Panc1 (cell line): ENCODE data around the gene KIAA2012. TPM values are rescaled to one million over a fixed set of nuclear protein-coding genes. Genes with fewer than 3 reads are reported as not detected.

Experiments used
- ATAC-seq: fragments of 200-7000 bp; cut with Tn5 transposase; 2 replicates; pipeline ENCODE4 v1.9.1; 2020; ENCODE audit warnings: mild to moderate bottlenecking, moderate library complexity
- BruUV-seq: library from RNA; stranded (reverse); fragments of 400-500 nt; replicated peaks from 2 replicates; lab custom pipeline; 2021; lab: Mats Ljungman, UMichigan
- CTCF ChIA-PET: fragments of 300-600 bp; sonication (Branson Sonifier 250); formaldehyde crosslinking; loops from one replicate; lab custom pipeline; 2022; ENCODE audit warnings: antibody characterized with exemption; lab: Charles Lee
- POLR2A ChIA-PET: fragments of 300-600 bp; sonication (Branson Sonifier 250); formaldehyde crosslinking; loops from one replicate; lab custom pipeline; 2022; ENCODE audit warnings: antibody characterized with exemption; lab: Charles Lee
- DNase-seq: peaks from one replicate; pipeline ENCODE4 v3.0.0-alpha.2; 2010; ENCODE audit warnings: low read depth, low spot score
- H3K27ac ChIP-seq: 2 replicates; pipeline ENCODE4 v1.5.1; 2011; ENCODE audit warnings: mild to moderate bottlenecking, low read length, inconsistent platforms
- H3K27me3 ChIP-seq: fragments of 200-500 bp; sonication (Bioruptor generic); 2 replicates; pipeline ENCODE4 v1.6.0; 2014; ENCODE audit warnings: low read length, inconsistent platforms; ENCODE audit not compliant: control insufficient read depth, insufficient read depth
- H3K36me3 ChIP-seq: fragments of 200-500 bp; sonication (Bioruptor generic); 2 replicates; pipeline ENCODE4 v1.5.1; 2014; ENCODE audit warnings: inconsistent platforms, mild to moderate bottlenecking, low read length, moderate library complexity; ENCODE audit not compliant: control insufficient read depth, insufficient read depth
- H3K4me1 ChIP-seq: 2 replicates; pipeline ENCODE4 v1.5.1; 2011; ENCODE audit warnings: inconsistent platforms, mild to moderate bottlenecking, low read length, moderate library complexity; ENCODE audit not compliant: control insufficient read depth, insufficient read depth
- H3K4me3 ChIP-seq, 2 experiments: 2 replicates each; pipeline ENCODE4 v1.5.1; 2011 to 2012; ENCODE audit warnings: low read depth in 2 of 2, low read length in 2 of 2, mild to moderate bottlenecking in 2 of 2, inconsistent platforms in 1 of 2, moderate library complexity in 1 of 2
- H3K9me3 ChIP-seq: fragments of 200-500 bp; sonication (Bioruptor generic); 2 replicates; pipeline ENCODE4 v1.5.1; 2014; ENCODE audit warnings: low read depth, mild to moderate bottlenecking, inconsistent platforms, low read length, moderate library complexity; ENCODE audit not compliant: control insufficient read depth, insufficient read depth
- CTCF ChIP-seq: fragments of 450-650 bp; IDR thresholded peaks from 2 replicates; pipeline ENCODE4 v1.5.1; 2017; ENCODE audit warnings: mild to moderate bottlenecking
- POLR2AphosphoS5 ChIP-seq: IDR thresholded peaks from 2 replicates; pipeline ENCODE4 v1.6.1; 2012; ENCODE audit warnings: mild to moderate bottlenecking, low read depth, low read length, moderate library complexity
- REST ChIP-seq, 2 experiments: IDR thresholded peaks; 2 replicates each; pipeline ENCODE4 v1.6.1; 2011 to 2012; ENCODE audit warnings: low read depth in 2 of 2, control low read depth in 1 of 2, low read length in 1 of 2, mild to moderate bottlenecking in 1 of 2, moderate library complexity in 1 of 2; ENCODE audit not compliant: insufficient read depth in 1 of 2
- SIN3A ChIP-seq: IDR thresholded peaks from 2 replicates; pipeline ENCODE4 v1.6.1; 2012; ENCODE audit warnings: low read depth, mild to moderate bottlenecking, low read length, moderate library complexity, borderline replicate concordance; ENCODE audit not compliant: insufficient read depth
- TCF7L2 ChIP-seq: IDR thresholded peaks from 2 replicates; pipeline ENCODE4 v1.6.1; 2011; ENCODE audit warnings: mild to moderate bottlenecking, low read depth, low read length, inconsistent platforms
- in situ Hi-C: cut with HindIII; loops from 2 replicates; pipeline ENCODE4 v1.10.0; 2016; ENCODE audit warnings: low sequenced_read_pairs, low pct_unique_long_range_greater_than_20kb
- intact Hi-C: fragments of 100-400 bp; cut with micrococcal nuclease; formaldehyde crosslinking; loops from one replicate; pipeline ENCODE4 v1.10.0; 2022; ENCODE audit not compliant: unreplicated experiment
- total RNA-seq: library from RNA; stranded (reverse); gene quantifications from one replicate; pipeline ENCODE4 v1.2.1, GENCODE V29; 2021; ENCODE audit not compliant: unreplicated experiment

Gene KIAA2012
- total RNA-seq, 1 experiment from 2014 or later, result not detected

- intact Hi-C loops, result no loop called here
- no peaks in the 10 kb centered on the region for H3K27me3 ChIP-seq
- no TSS peak for BruUV-seq
- no peak overlapping the region for H3K4me3 ChIP-seq
- H3K27ac ChIP-seq, result no peak overlapping the region
- H3K36me3 ChIP-seq, result no peaks in the 10 kb centered on the region
- in situ Hi-C loops, result no loop called here
- peaks cover 4% of the 10 kb centered on the region; the same call in 1 of the 2 replicates for H3K4me1 ChIP-seq
- ATAC-seq (no peak), DNase-seq (no peak)
- TF ChIP-seq REST (IDR thresholded peaks at IDR 0.05; ENCODE audit: insufficient read depth in 1 of 2, low read depth in 2 of 2, low read length in 1 of 2), result no peak
- no peak for TF ChIP-seq CTCF
- H3K9me3 ChIP-seq, result no peaks in the 10 kb centered on the region
- CTCF ChIA-PET, result no interaction called here
- POLR2A ChIA-PET, result no interaction called here
Observed at GRCh38 chr2:202133200-202133908, 60.3 kb downstream of the KIAA2012 start.

- Histone ChIP-seq H3K36me3 (no peaks in the 10 kb centered on the region), H3K9me3 (no peaks in the 10 kb centered on the region), H3K4me1 (peaks cover 4% of the 10 kb centered on the region; the same call in 1 of the 2 replicates), H3K27ac (no peak overlapping the region), H3K27me3 (no peaks in the 10 kb centered on the region), H3K4me3 (no peak overlapping the region)
- ChIA-PET CTCF (no interaction called here), POLR2A (no interaction called here)
- no peak for ATAC-seq
- BruUV-seq, result no TSS peak
- in situ Hi-C loops, result no loop called here
- no peak for TF ChIP-seq TCF7L2
- TF ChIP-seq REST (IDR thresholded peaks at IDR 0.05; ENCODE audit: insufficient read depth in 1 of 2, low read depth in 2 of 2, low read length in 1 of 2), result no peak
- no peak for TF ChIP-seq CTCF
- TF ChIP-seq SIN3A, result no peak
- no peak for TF ChIP-seq POLR2AphosphoS5
- intact Hi-C loops, result no loop called here
- DNase-seq, result no peak
Observed at GRCh38 chr2:202133909-202134265, 60.8 kb downstream of the KIAA2012 start.
